ENCODE measurements around the gene SEC16A. TPM values are rescaled to one million over a fixed set of nuclear protein-coding genes. Genes with fewer than 3 reads are reported as not detected.

The SEC16A gene
- total RNA-seq, 1 donor from 2014 or later = 64.5 TPM

GRCh38 chr9:136529516-136530460 is 46.9 kb upstream of the SEC16A start:
- DNase-seq (ENCODE audit: low read depth) = no peak
- Histone ChIP-seq H3K27me3 (ENCODE audit: control insufficient read depth, insufficient read depth, low read length) (peaks cover 14% of the 10 kb centered on the region), H3K36me3 (ENCODE audit: control insufficient read depth, insufficient read depth, low read length) (no peaks in the 10 kb centered on the region), H3K4me3 (ENCODE audit: low read depth, low read length) (no peak overlapping the region)
- TF ChIP-seq CTCF (IDR thresholded peaks at IDR 0.05; ENCODE audit: insufficient read depth, low read length, poor library complexity, severe bottlenecking) = no peak

GRCh38 chr9:136528716-136529341 is 46.0 kb upstream of the SEC16A start:
- Histone ChIP-seq H3K4me3 (ENCODE audit: low read depth, low read length) (no peak overlapping the region), H3K36me3 (ENCODE audit: control insufficient read depth, insufficient read depth, low read length) (no peaks in the 10 kb centered on the region), H3K27me3 (ENCODE audit: control insufficient read depth, insufficient read depth, low read length) (peaks cover 14% of the 10 kb centered on the region)
- no peak for DNase-seq (ENCODE audit: low read depth)
- TF ChIP-seq CTCF (IDR thresholded peaks at IDR 0.05; ENCODE audit: insufficient read depth, low read length, poor library complexity, severe bottlenecking) = no peak

- DNase-seq (ENCODE audit: low read depth) = no peak
- H3K27me3 ChIP-seq (ENCODE audit: control insufficient read depth, insufficient read depth, low read length) = peaks cover 14% of the 10 kb centered on the region
- TF ChIP-seq CTCF (IDR thresholded peaks at IDR 0.05; ENCODE audit: insufficient read depth, low read length, poor library complexity, severe bottlenecking) = no peak
- no peak overlapping the region for H3K4me3 ChIP-seq (ENCODE audit: low read depth, low read length)
- H3K36me3 ChIP-seq (ENCODE audit: control insufficient read depth, insufficient read depth, low read length) = no peaks in the 10 kb centered on the region
Measured at GRCh38 chr9:136527721-136528710, 45.2 kb upstream of the SEC16A start.

GRCh38 chr9:136527131-136527530 is 44.3 kb upstream of the SEC16A start:
- Histone ChIP-seq H3K36me3 (ENCODE audit: control insufficient read depth, insufficient read depth, low read length) (no peaks in the 10 kb centered on the region), H3K4me3 (ENCODE audit: low read depth, low read length) (no peak overlapping the region), H3K27me3 (ENCODE audit: control insufficient read depth, insufficient read depth, low read length) (peaks cover 14% of the 10 kb centered on the region)
- no peak for DNase-seq (ENCODE audit: low read depth)
- no peak for TF ChIP-seq CTCF (IDR thresholded peaks at IDR 0.05; ENCODE audit: insufficient read depth, low read length, poor library complexity, severe bottlenecking)

- TF ChIP-seq CTCF (IDR thresholded peaks at IDR 0.05; ENCODE audit: insufficient read depth, low read length, poor library complexity, severe bottlenecking) = no peak
- H3K36me3 ChIP-seq (ENCODE audit: control insufficient read depth, insufficient read depth, low read length) = no peaks in the 10 kb centered on the region
- peaks cover 12% of the 10 kb centered on the region for H3K27me3 ChIP-seq (ENCODE audit: control insufficient read depth, insufficient read depth, low read length)
- no peak overlapping the region for H3K4me3 ChIP-seq (ENCODE audit: low read depth, low read length)
- DNase-seq (ENCODE audit: low read depth) = no peak
Measured at GRCh38 chr9:136526625-136527066, 43.8 kb upstream of the SEC16A start.

Measured in kidney epithelial cell (primary cell).